Thoracic aorta (tissue), 2 donors: ENCODE data around the gene RBMS3. TPM values are rescaled to one million over a fixed set of nuclear protein-coding genes. Genes with fewer than 3 reads are reported as not detected.

Experiments used
- ATAC-seq: fragments of 150-250 bp; one replicate; pipeline ENCODE4 v1.8.0; 2017; ENCODE audit warnings: low read depth; ENCODE audit not compliant: insufficient number of reproducible peaks, low FRiP score
- DNase-seq: peaks from one replicate; pipeline ENCODE4 v3.0.0-alpha.2; 2020; ENCODE audit warnings: low spot score
- H3K27ac ChIP-seq, 2 donors: fragments of 200-600 bp; sonication (generic); 1 replicate in 1 of 2; 2 replicates in 1 of 2; pipeline ENCODE4 v1.5.1; 2016; ENCODE audit warnings: mild to moderate bottlenecking in 2 of 2, moderate library complexity in 2 of 2
- H3K27me3 ChIP-seq: fragments of 200-600 bp; sonication (generic); replicated peaks from 2 replicates; pipeline ENCODE4 v1.6.0; 2016; ENCODE audit warnings: mild to moderate bottlenecking; ENCODE audit not compliant: insufficient read depth
- H3K36me3 ChIP-seq: fragments of 200-600 bp; sonication (generic); one replicate; pipeline ENCODE4 v1.5.1; 2016
- H3K4me1 ChIP-seq, 2 donors: fragments of 200-600 bp; sonication (generic); 1 replicate in 1 of 2; 2 replicates in 1 of 2; pipeline versions ENCODE4 v1.5.1 to v1.6.0; 2016; ENCODE audit warnings: low read depth in 2 of 2, mild to moderate bottlenecking in 1 of 2; ENCODE audit not compliant: control insufficient read depth in 1 of 2
- H3K4me3 ChIP-seq: fragments of 200-600 bp; sonication (generic); 2 replicates; pipeline ENCODE4 v1.5.1; 2016; ENCODE audit warnings: mild to moderate bottlenecking
- H3K9me3 ChIP-seq: fragments of 200-600 bp; sonication (generic); 2 replicates; pipeline ENCODE4 v1.5.1; 2016
- CTCF ChIP-seq: fragments of 200-600 bp; sonication (generic); IDR thresholded peaks from one replicate; pipeline ENCODE4 v1.5.1; 2019; ENCODE audit warnings: antibody characterized with exemption
- total RNA-seq, 2 donors: library from RNA; depleted of rRNA; stranded (reverse); fragments of >200 nt; gene quantifications; one replicate each; pipeline versions ENCODE4 v1.1.0 to v1.2.3, GENCODE V29; 2016

Gene RBMS3
- total RNA-seq, 2 donors from 2014 or later: 149 to 186 TPM

DNA sequence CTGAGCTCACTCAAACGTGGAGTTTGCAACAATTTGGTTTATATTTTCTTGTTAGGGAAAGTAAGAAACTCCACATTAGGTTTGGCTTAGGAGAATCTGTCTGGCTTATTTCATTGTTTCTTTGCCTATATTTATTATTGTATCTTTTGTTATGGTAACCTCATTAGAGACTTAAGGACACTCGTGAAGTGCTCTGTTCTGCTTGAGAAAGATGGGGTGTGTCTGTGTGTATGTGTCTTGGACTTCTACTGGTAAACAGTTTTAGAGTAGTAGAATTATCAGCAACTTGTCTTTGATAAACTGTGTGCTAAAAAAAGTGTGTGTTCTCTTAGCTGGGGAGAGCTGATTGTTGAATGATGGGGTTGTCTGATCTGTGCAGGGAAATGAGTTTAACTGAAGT is 306.5 kb downstream of the RBMS3 start:
- Histone ChIP-seq H3K36me3 (no peaks in the 10 kb centered on the region), H3K27ac (no peak overlapping the region), H3K9me3 (no peaks in the 10 kb centered on the region), H3K4me1 (peaks cover 8 to 12% of the 10 kb centered on the region in 2 donors), H3K4me3 (no peak overlapping the region), H3K27me3 (no peaks in the 10 kb centered on the region)
- ATAC-seq (no peak), DNase-seq (no peak)
- TF ChIP-seq CTCF: no peak

GRCh38 chr3:29590012-29590411 is 309.1 kb downstream of the RBMS3 start:
- ATAC-seq (no peak), DNase-seq (no peak)
- TF ChIP-seq CTCF: no peak
- Histone ChIP-seq H3K27ac (no peak overlapping the region), H3K36me3 (no peaks in the 10 kb centered on the region), H3K9me3 (no peaks in the 10 kb centered on the region), H3K4me3 (no peak overlapping the region), H3K27me3 (no peaks in the 10 kb centered on the region), H3K4me1 (peaks cover 8 to 9% of the 10 kb centered on the region in 2 donors)

DNA sequence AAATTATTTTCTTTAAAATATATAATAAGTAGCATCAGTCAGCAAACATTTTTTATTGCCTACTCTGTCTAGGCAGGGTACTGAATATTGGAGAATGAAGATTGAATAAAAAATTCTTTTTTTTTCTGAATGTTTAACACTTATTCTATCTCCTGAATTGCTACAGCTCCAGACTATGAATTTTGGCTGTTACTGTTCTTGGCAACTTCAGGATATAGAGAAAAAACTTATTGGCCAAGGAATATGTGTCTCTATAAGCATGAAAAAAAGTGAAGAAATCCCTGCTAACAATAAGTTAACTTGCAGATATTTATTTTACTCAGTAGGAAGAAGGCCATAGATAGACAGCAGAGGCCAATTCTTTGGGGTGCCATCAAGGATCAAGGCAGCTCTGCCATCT is 309.6 kb downstream of the RBMS3 start:
- no peaks in the 10 kb centered on the region for H3K36me3 ChIP-seq
- no peak for TF ChIP-seq CTCF
- no peaks in the 10 kb centered on the region for H3K27me3 ChIP-seq
- DNase-seq: no peak
- no peak overlapping the region for H3K27ac ChIP-seq
- H3K4me3 ChIP-seq: no peak overlapping the region
- no peak for ATAC-seq
- H3K4me1 ChIP-seq: peaks cover 8 to 9% of the 10 kb centered on the region in 2 donors
- H3K9me3 ChIP-seq: no peaks in the 10 kb centered on the region

DNA sequence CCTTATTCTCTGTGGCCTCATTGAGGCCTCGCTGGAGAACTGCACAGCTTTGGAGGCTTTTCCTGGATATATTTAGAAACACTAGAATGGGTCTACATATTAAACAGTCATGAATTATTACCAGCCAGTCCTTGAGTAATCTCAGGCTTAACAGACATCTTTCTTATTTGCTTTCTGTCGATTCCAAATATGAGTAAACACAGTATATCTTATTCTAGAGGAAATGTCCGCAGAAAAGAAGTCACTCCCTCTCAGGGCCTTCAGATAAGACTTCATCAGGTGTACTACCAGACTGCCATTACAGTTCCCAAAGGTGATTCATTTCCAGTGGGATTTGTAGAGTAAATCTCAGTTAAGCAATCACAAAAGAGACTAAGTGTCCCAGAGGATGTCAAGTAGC is 310.7 kb downstream of the RBMS3 start:
- Histone ChIP-seq H3K4me1 (peaks cover 8 to 9% of the 10 kb centered on the region in 2 donors), H3K36me3 (no peaks in the 10 kb centered on the region), H3K9me3 (no peaks in the 10 kb centered on the region), H3K27ac (no peak overlapping the region), H3K4me3 (no peak overlapping the region), H3K27me3 (no peaks in the 10 kb centered on the region)
- no peak for ATAC-seq
- DNase-seq: no peak
- no peak for TF ChIP-seq CTCF

DNA sequence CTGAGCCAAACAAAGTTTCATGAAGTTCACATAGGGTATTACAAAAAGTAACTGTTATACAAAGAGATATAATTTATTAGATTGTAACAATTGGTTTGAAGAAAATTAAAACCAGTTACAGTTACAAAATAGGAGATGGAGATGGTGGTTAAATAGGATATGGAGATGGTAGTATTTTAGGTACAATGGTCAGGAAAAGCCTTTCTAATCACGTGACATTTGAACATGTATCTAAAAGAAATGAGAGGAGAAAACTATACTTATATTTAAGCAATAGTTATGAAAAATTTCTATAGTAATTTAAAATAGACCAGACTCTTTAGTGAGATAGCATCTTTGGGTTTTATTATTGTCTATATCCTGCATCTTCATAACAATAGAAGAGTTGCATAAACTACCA is 312.9 kb downstream of the RBMS3 start:
- H3K27me3 ChIP-seq: no peaks in the 10 kb centered on the region
- ATAC-seq (no peak), DNase-seq (no peak)
- H3K4me1 ChIP-seq: peaks cover 9 to 19% of the 10 kb centered on the region in 2 donors
- H3K9me3 ChIP-seq: no peaks in the 10 kb centered on the region
- no peaks in the 10 kb centered on the region for H3K36me3 ChIP-seq
- no peak overlapping the region for H3K4me3 ChIP-seq
- TF ChIP-seq CTCF: no peak
- no peak overlapping the region for H3K27ac ChIP-seq
